Suprapubic skin (tissue), 3 donors: ENCODE results near the gene MAD1L1.

ENCODE experiments used
- CTCF ChIP-seq, 2 donors: fragments of 200-600 bp in 1 of 2; fragments of 450-650 bp in 1 of 2; sonication (generic) in 1 of 2; IDR thresholded peaks; one replicate each; pipeline ENCODE4 v1.5.1; 2016 to 2019; ENCODE audit warnings: antibody characterized with exemption in 2 of 2, mild to moderate bottlenecking in 1 of 2, moderate library complexity in 1 of 2
- POLR2A ChIP-seq, 2 donors: fragments of 450-650 bp; IDR thresholded peaks; one replicate each; pipeline ENCODE4 v1.6.1; 2017; ENCODE audit warnings: antibody characterized with exemption in 2 of 2, mild to moderate bottlenecking in 2 of 2, moderate library complexity in 2 of 2

DNA sequence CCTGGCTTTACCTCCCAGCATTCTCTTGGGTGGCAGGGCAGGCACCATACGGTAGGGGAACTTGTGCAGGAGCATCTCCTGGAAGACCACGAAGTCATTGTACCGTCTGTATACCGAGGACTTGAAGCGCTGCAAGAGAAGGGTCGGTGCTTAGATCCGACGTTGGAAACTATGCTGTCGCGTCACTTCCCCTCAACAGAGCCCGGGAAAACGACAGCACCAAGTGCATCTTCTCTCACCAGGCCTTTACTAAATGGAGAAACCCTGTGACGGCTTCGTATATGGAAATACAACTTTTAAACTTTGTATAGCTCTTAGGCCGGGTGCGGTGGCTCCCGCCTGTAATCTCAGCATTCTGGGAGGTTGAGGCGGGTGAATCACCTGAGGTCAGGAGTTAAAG, 42.4 kb upstream of the MAD1L1 start:
- TF ChIP-seq CTCF (IDR thresholded peaks at IDR 0.05) (no peak), POLR2A (IDR thresholded peaks at IDR 0.05) (no peak)
